Caco-2 (cell line): ENCODE data around the gene TMEM131L. TPM values are rescaled to one million over a fixed set of nuclear protein-coding genes. Genes with fewer than 3 reads are reported as not detected.

Experiments
- BruUV-seq: library from RNA; stranded (reverse); fragments of 400-500 nt; replicated peaks from 2 replicates; lab custom pipeline; 2021; lab: Mats Ljungman, UMichigan
- CTCF ChIA-PET: fragments of 300-600 bp; sonication (Branson Sonifier 250); formaldehyde crosslinking; loops from one replicate; lab custom pipeline; 2022; ENCODE audit warnings: antibody characterized with exemption; lab: Charles Lee
- POLR2A ChIA-PET: fragments of 300-600 bp; sonication (Branson Sonifier 250); formaldehyde crosslinking; loops from one replicate; lab custom pipeline; 2022; ENCODE audit warnings: antibody characterized with exemption; lab: Charles Lee
- DNase-seq, 2 experiments: peaks; one replicate each; pipeline versions ENCODE4 v3.0.0 to v3.0.0-alpha.2; 2020 to 2022
- H3K27me3 ChIP-seq: replicated peaks from 2 replicates; pipeline ENCODE4 v1.6.0; 2011; ENCODE audit warnings: low read length; ENCODE audit not compliant: control insufficient read depth, insufficient read depth
- H3K36me3 ChIP-seq: 2 replicates; pipeline ENCODE4 v1.5.1; 2011; ENCODE audit warnings: low read length; ENCODE audit not compliant: control insufficient read depth, insufficient read depth
- H3K4me1 ChIP-seq: fragments of 250-450 bp; sonication (Bioruptor Pico); 2 replicates; pipeline ENCODE4 v1.5.1; 2020; ENCODE audit warnings: mild to moderate bottlenecking
- H3K4me3 ChIP-seq: 2 replicates; pipeline ENCODE4 v1.5.1; 2011; ENCODE audit warnings: low read depth, mild to moderate bottlenecking, control low read depth, low read length
- H3K9me3 ChIP-seq: fragments of 250-450 bp; sonication (Bioruptor Pico); 2 replicates; pipeline ENCODE4 v1.5.1; 2020; ENCODE audit warnings: mild to moderate bottlenecking, moderate library complexity
- H3K27ac Mint-ChIP-seq: one replicate; pipeline ENCODE4 v1.8.0; 2022; ENCODE audit warnings: mixed read lengths; ENCODE audit not compliant: unreplicated experiment
- H3K27me3 Mint-ChIP-seq: one replicate; pipeline ENCODE4 v1.8.0; 2022; ENCODE audit warnings: mixed read lengths; ENCODE audit not compliant: insufficient read depth, unreplicated experiment
- H3K36me3 Mint-ChIP-seq: one replicate; pipeline ENCODE4 v1.8.0; 2022; ENCODE audit warnings: mild to moderate bottlenecking, mixed read lengths; ENCODE audit not compliant: insufficient read depth, unreplicated experiment
- H3K4me1 Mint-ChIP-seq: one replicate; pipeline ENCODE4 v1.8.0; 2022; ENCODE audit warnings: low read depth, mixed read lengths; ENCODE audit not compliant: unreplicated experiment
- H3K4me3 Mint-ChIP-seq: one replicate; pipeline ENCODE4 v1.8.0; 2022; ENCODE audit warnings: mild to moderate bottlenecking, moderate library complexity, mixed read lengths; ENCODE audit not compliant: unreplicated experiment
- H3K9me3 Mint-ChIP-seq: one replicate; pipeline ENCODE4 v1.8.0; 2022; ENCODE audit warnings: mixed read lengths; ENCODE audit not compliant: unreplicated experiment
- CTCF ChIP-seq, 2 experiments: fragments of 200-600 bp in 1 of 2; IDR thresholded peaks; 1 replicate in 1 of 2; 2 replicates in 1 of 2; pipeline versions ENCODE4 v1.5.1 to v1.8.0; 2011 to 2022; ENCODE audit warnings: antibody characterized with exemption in 1 of 2, control low read depth in 1 of 2, inconsistent platforms in 1 of 2, low read depth in 1 of 2, low read length in 1 of 2, mild to moderate bottlenecking in 1 of 2, moderate library complexity in 1 of 2; ENCODE audit not compliant: insufficient read depth in 1 of 2, severe bottlenecking in 1 of 2, unreplicated experiment in 1 of 2
- intact Hi-C: fragments of 100-400 bp; cut with micrococcal nuclease; formaldehyde crosslinking; loops from one replicate; pipeline ENCODE4 v1.10.0; 2022; ENCODE audit not compliant: unreplicated experiment
- total RNA-seq: library from RNA; stranded (reverse); gene quantifications from 2 replicates; pipeline ENCODE4 v1.2.3, GENCODE V29; 2022

TMEM131L gene
- total RNA-seq, 1 experiment from 2014 or later: 20.8 TPM

- BruUV-seq: no TSS peak
- Mint-ChIP-seq H3K9me3 (no peaks in the 10 kb centered on the region), H3K36me3 (no peaks in the 10 kb centered on the region), H3K4me3 (no peak overlapping the region), H3K27me3 (no peaks in the 10 kb centered on the region), H3K4me1 (peaks cover 7% of the 10 kb centered on the region), H3K27ac (peak overlapping the region; percentile 6)
- H3K27me3 ChIP-seq: no peaks in the 10 kb centered on the region
- POLR2A ChIA-PET: no interaction called here
- intact Hi-C loops: loop anchor here (1.0 to 5.0 kb wide), 4 partner anchors 34 to 209 kb away; partner anchors contain the start of genes MND1 and TMEM131L
- no peaks in the 10 kb centered on the region for H3K9me3 ChIP-seq
- DNase-seq: peak; percentile 69 to 73
- CTCF ChIA-PET: interaction anchor here (1.2 kb wide), 1 partner anchor 141 kb away, joined by 12 read pairs; no protein-coding TSS in a partner anchor
- no peaks in the 10 kb centered on the region; the same call in 1 of the 2 replicates for H3K4me1 ChIP-seq
- TF ChIP-seq CTCF (IDR thresholded peaks at IDR 0.05; ENCODE audit: insufficient read depth in 1 of 2, low read depth in 1 of 2, low read length in 1 of 2, severe bottlenecking in 1 of 2, unreplicated experiment in 1 of 2): peak; percentile 37 to 67
- H3K36me3 ChIP-seq: no peaks in the 10 kb centered on the region
- H3K4me3 ChIP-seq: no peak overlapping the region
Measured at GRCh38 chr4:153432965-153433753, 33.0 kb upstream of the TMEM131L start.

DNA sequence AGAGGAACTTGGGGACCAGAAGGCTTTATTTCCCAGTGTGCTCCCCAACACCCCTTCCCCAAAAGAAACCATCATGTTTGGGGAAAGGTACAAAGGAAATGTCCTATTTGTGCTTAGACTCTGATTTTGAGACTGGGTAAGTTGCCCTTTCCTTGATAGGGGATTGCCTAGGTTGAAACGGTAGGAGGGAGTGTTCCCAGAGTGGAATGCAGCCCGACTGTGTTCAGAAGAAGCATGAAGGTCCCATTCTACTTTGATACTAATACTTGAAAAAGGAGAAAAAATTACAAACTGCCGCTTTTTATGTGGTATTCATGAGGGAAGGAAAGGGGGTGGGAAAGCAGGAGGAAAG, 32.4 kb upstream of the TMEM131L start:
- no peak for DNase-seq
- Histone ChIP-seq H3K4me3 (no peak overlapping the region), H3K9me3 (no peaks in the 10 kb centered on the region), H3K27me3 (no peaks in the 10 kb centered on the region), H3K36me3 (no peaks in the 10 kb centered on the region), H3K4me1 (no peaks in the 10 kb centered on the region; the same call in 1 of the 2 replicates)
- intact Hi-C loops: loop anchor here (1.0 to 5.0 kb wide), 4 partner anchors 33 to 209 kb away; partner anchors contain the start of genes MND1 and TMEM131L
- Mint-ChIP-seq H3K4me3 (no peak overlapping the region), H3K4me1 (peaks cover 7% of the 10 kb centered on the region), H3K9me3 (no peaks in the 10 kb centered on the region), H3K27ac (no peak overlapping the region), H3K27me3 (no peaks in the 10 kb centered on the region), H3K36me3 (no peaks in the 10 kb centered on the region)
- BruUV-seq: no TSS peak
- ChIA-PET POLR2A (no interaction called here), CTCF (interaction anchor here (1.2 kb wide), 1 partner anchor 141 kb away, joined by 12 read pairs; no protein-coding TSS in a partner anchor)
- TF ChIP-seq CTCF (IDR thresholded peaks at IDR 0.05; ENCODE audit: insufficient read depth in 1 of 2, low read depth in 1 of 2, low read length in 1 of 2, severe bottlenecking in 1 of 2, unreplicated experiment in 1 of 2): no peak

GRCh38 chr4:153434190-153434589, 32.0 kb upstream of the TMEM131L start:
- H3K27me3 ChIP-seq: no peaks in the 10 kb centered on the region
- Mint-ChIP-seq H3K4me1 (peaks cover 7% of the 10 kb centered on the region), H3K4me3 (no peak overlapping the region), H3K27me3 (no peaks in the 10 kb centered on the region), H3K9me3 (no peaks in the 10 kb centered on the region), H3K36me3 (no peaks in the 10 kb centered on the region), H3K27ac (no peak overlapping the region)
- intact Hi-C loops: loop anchor here (5.0 kb wide), 1 partner anchor 208 kb away; no protein-coding TSS in a partner anchor
- no peak overlapping the region for H3K4me3 ChIP-seq
- CTCF ChIA-PET: no interaction called here
- H3K9me3 ChIP-seq: no peaks in the 10 kb centered on the region
- POLR2A ChIA-PET: no interaction called here
- H3K4me1 ChIP-seq: no peaks in the 10 kb centered on the region; the same call in 1 of the 2 replicates
- no peak for DNase-seq
- no peaks in the 10 kb centered on the region for H3K36me3 ChIP-seq
- TF ChIP-seq CTCF (IDR thresholded peaks at IDR 0.05; ENCODE audit: insufficient read depth in 1 of 2, low read depth in 1 of 2, low read length in 1 of 2, severe bottlenecking in 1 of 2, unreplicated experiment in 1 of 2): no peak
- BruUV-seq: no TSS peak
